SK-N-SH treated with all-trans-retinoic acid at 6 μM for 48 hours (cell line): ENCODE data around the gene ANKRD13D.

Experiments used
- ARNTL ChIP-seq: fragments of 450-650 bp; formaldehyde crosslinking; IDR thresholded peaks from 2 replicates; pipeline ENCODE4 v1.5.0; 2020; ENCODE audit warnings: low read depth, mild to moderate bottlenecking, moderate library complexity, borderline replicate concordance
- BACH2 ChIP-seq: fragments of 250-450 bp; sonication (Bioruptor Pico); IDR thresholded peaks from 2 replicates; pipeline ENCODE4 v1.9.0; 2021; ENCODE audit warnings: mild to moderate bottlenecking, borderline replicate concordance
- ISL1 ChIP-seq: fragments of 250-450 bp; sonication (Bioruptor Pico); IDR thresholded peaks from 2 replicates; pipeline ENCODE4 v2.1.2; 2022; ENCODE audit warnings: mild to moderate bottlenecking, moderate library complexity
- PPARA ChIP-seq: fragments of 250-450 bp; sonication (Bioruptor Pico); IDR thresholded peaks from 2 replicates; pipeline ENCODE4 v1.5.0; 2020; ENCODE audit warnings: mild to moderate bottlenecking, borderline replicate concordance
- RARB ChIP-seq: fragments of 250-450 bp; sonication (Bioruptor Pico); IDR thresholded peaks from 2 replicates; pipeline ENCODE4 v1.8.0; 2021; ENCODE audit warnings: mild to moderate bottlenecking, moderate library complexity
- SNAI2 ChIP-seq: fragments of 250-450 bp; sonication (Bioruptor Pico); IDR thresholded peaks from 2 replicates; pipeline ENCODE4 v1.5.0; 2020; ENCODE audit warnings: mild to moderate bottlenecking, moderate library complexity
- TCF4 ChIP-seq: fragments of 250-450 bp; sonication (Bioruptor Pico); IDR thresholded peaks from 2 replicates; pipeline ENCODE4 v1.8.0; 2021; ENCODE audit warnings: mild to moderate bottlenecking, moderate library complexity, borderline replicate concordance
- ZC3H10 ChIP-seq: fragments of 250-450 bp; sonication (Bioruptor Pico); IDR thresholded peaks from 2 replicates; pipeline ENCODE4 v1.5.1; 2021; ENCODE audit warnings: mild to moderate bottlenecking, moderate library complexity
- ZFP3 ChIP-seq: fragments of 250-450 bp; sonication (Bioruptor Pico); IDR thresholded peaks from 2 replicates; pipeline ENCODE4 v1.5.0; 2020; ENCODE audit warnings: mild to moderate bottlenecking, moderate library complexity
- ZFP30 ChIP-seq: fragments of 450-650 bp; formaldehyde crosslinking; IDR thresholded peaks from 2 replicates; pipeline ENCODE4 v1.5.0; 2022; ENCODE audit warnings: mild to moderate bottlenecking, moderate library complexity
- TF ChIP-seq, protein P1 (sequence below): fragments of 250-450 bp; sonication (Bioruptor Pico); IDR thresholded peaks from 2 replicates; pipeline ENCODE4 v1.8.0; 2020; ENCODE audit warnings: mild to moderate bottlenecking, moderate library complexity, borderline replicate concordance

- no peak for TF ChIP-seq RARB (CRISPR knock-in tag)
- no peak for TF ChIP-seq ARNTL
- TF ChIP-seq PPARA (CRISPR knock-in tag), result no peak
- no peak for TF ChIP-seq ZFP30 (CRISPR knock-in tag)
- TF ChIP-seq, protein P1, sequence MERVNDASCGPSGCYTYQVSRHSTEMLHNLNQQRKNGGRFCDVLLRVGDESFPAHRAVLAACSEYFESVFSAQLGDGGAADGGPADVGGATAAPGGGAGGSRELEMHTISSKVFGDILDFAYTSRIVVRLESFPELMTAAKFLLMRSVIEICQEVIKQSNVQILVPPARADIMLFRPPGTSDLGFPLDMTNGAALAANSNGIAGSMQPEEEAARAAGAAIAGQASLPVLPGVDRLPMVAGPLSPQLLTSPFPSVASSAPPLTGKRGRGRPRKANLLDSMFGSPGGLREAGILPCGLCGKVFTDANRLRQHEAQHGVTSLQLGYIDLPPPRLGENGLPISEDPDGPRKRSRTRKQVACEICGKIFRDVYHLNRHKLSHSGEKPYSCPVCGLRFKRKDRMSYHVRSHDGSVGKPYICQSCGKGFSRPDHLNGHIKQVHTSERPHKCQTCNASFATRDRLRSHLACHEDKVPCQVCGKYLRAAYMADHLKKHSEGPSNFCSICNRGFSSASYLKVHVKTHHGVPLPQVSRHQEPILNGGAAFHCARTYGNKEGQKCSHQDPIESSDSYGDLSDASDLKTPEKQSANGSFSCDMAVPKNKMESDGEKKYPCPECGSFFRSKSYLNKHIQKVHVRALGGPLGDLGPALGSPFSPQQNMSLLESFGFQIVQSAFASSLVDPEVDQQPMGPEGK (CRISPR knock-in tag), result no peak
- no peak for TF ChIP-seq TCF4 (CRISPR knock-in tag)
- TF ChIP-seq ISL1 (CRISPR knock-in tag), result no peak
- TF ChIP-seq SNAI2 (CRISPR knock-in tag), result no peak
- TF ChIP-seq ZFP3, result no peak
- TF ChIP-seq ZC3H10 (CRISPR knock-in tag), result no peak
- no peak for TF ChIP-seq BACH2 (CRISPR knock-in tag)
These were observed 48.2 kb downstream of the ANKRD13D start for GRCh38 chr11:67337257-67337656.
